Glutamatergic neuron (in vitro differentiated cells): Measurements from ENCODE around the gene CDYL. TPM values are rescaled to one million over a fixed set of nuclear protein-coding genes. Genes with fewer than 3 reads are reported as not detected.
A peak's percentile ranks its signal among the peaks of the same experiment; 100 is the strongest.

ENCODE experiments used
- DNase-seq: peaks from one replicate; pipeline ENCODE4 v3.0.0; 2022
- H3K27ac Mint-ChIP-seq: one replicate; pipeline ENCODE4 v1.8.0; 2020; ENCODE audit warnings: mild to moderate bottlenecking, mixed read lengths, inconsistent platforms; ENCODE audit not compliant: unreplicated experiment
- H3K27me3 Mint-ChIP-seq: one replicate; pipeline ENCODE4 v1.8.0; 2020; ENCODE audit warnings: mild to moderate bottlenecking, moderate library complexity, mixed read lengths, inconsistent platforms; ENCODE audit not compliant: unreplicated experiment
- H3K36me3 Mint-ChIP-seq: one replicate; pipeline ENCODE4 v1.8.0; 2020; ENCODE audit warnings: mild to moderate bottlenecking, mixed read lengths, inconsistent platforms; ENCODE audit not compliant: unreplicated experiment
- H3K4me1 Mint-ChIP-seq: one replicate; pipeline ENCODE4 v1.8.0; 2020; ENCODE audit warnings: mild to moderate bottlenecking, low read depth, mixed read lengths, inconsistent platforms; ENCODE audit not compliant: unreplicated experiment
- H3K4me3 Mint-ChIP-seq: one replicate; pipeline ENCODE4 v1.8.0; 2020; ENCODE audit warnings: mild to moderate bottlenecking, mixed read lengths, inconsistent platforms; ENCODE audit not compliant: unreplicated experiment
- H3K9me3 Mint-ChIP-seq: one replicate; pipeline ENCODE4 v1.8.0; 2020; ENCODE audit warnings: mild to moderate bottlenecking, moderate library complexity, mixed read lengths, inconsistent platforms; ENCODE audit not compliant: unreplicated experiment
- CTCF ChIP-seq: fragments of 200-600 bp; sonication (generic); IDR thresholded peaks from one replicate; pipeline ENCODE4 v1.5.0; 2021; ENCODE audit not compliant: partially characterized antibody, unreplicated experiment
- total RNA-seq: library from RNA; stranded (reverse); fragmentation: NEBNext Ultra II Directional; extraction: Animal tissue kit (Norgen Biotek cat#: 25700); gene quantifications from one replicate; pipeline ENCODE4 v1.2.1, GENCODE V29; 2021; ENCODE audit not compliant: unreplicated experiment

CDYL gene
- total RNA-seq, 1 donor from 2014 or later = 63.3 TPM

- no peak overlapping the region for H3K4me3 Mint-ChIP-seq
- no peak overlapping the region for H3K27ac Mint-ChIP-seq
- H3K9me3 Mint-ChIP-seq = peaks cover 4% of the 10 kb centered on the region
- TF ChIP-seq CTCF = no peak
- H3K27me3 Mint-ChIP-seq = peaks cover 6% of the 10 kb centered on the region
- peaks cover 17% of the 10 kb centered on the region for H3K36me3 Mint-ChIP-seq
- peaks cover 16% of the 10 kb centered on the region for H3K4me1 Mint-ChIP-seq
- DNase-seq = no peak
Observed at GRCh38 chr6:4781967-4782575, 5.9 kb downstream of the CDYL start.

- Mint-ChIP-seq H3K36me3 (peaks cover 15% of the 10 kb centered on the region), H3K9me3 (peaks cover 2% of the 10 kb centered on the region), H3K27me3 (peaks cover 1% of the 10 kb centered on the region), H3K27ac (no peak overlapping the region), H3K4me3 (peak overlapping the region; percentile 8), H3K4me1 (peaks cover 12% of the 10 kb centered on the region)
- no peak for DNase-seq
- TF ChIP-seq CTCF = no peak
Observed at GRCh38 chr6:4786996-4787395, 10.8 kb downstream of the CDYL start.

GRCh38 chr6:4788482-4788881, 12.3 kb downstream of the CDYL start:
- H3K36me3 Mint-ChIP-seq = peaks cover 14% of the 10 kb centered on the region
- H3K4me3 Mint-ChIP-seq = no peak overlapping the region
- no peak for DNase-seq
- H3K4me1 Mint-ChIP-seq = peaks cover 12% of the 10 kb centered on the region
- no peak for TF ChIP-seq CTCF
- H3K9me3 Mint-ChIP-seq = peaks cover 2% of the 10 kb centered on the region
- no peak overlapping the region for H3K27ac Mint-ChIP-seq
- H3K27me3 Mint-ChIP-seq = peaks cover 1% of the 10 kb centered on the region

GRCh38 chr6:4788953-4789584, 12.9 kb downstream of the CDYL start:
- H3K4me1 Mint-ChIP-seq = peaks cover 12% of the 10 kb centered on the region
- H3K27me3 Mint-ChIP-seq = peaks cover 1% of the 10 kb centered on the region
- peaks cover 9% of the 10 kb centered on the region for H3K36me3 Mint-ChIP-seq
- H3K27ac Mint-ChIP-seq = no peak overlapping the region
- peaks cover 2% of the 10 kb centered on the region for H3K9me3 Mint-ChIP-seq
- no peak overlapping the region for H3K4me3 Mint-ChIP-seq
- no peak for DNase-seq
- TF ChIP-seq CTCF = peak; percentile 15

GRCh38 chr6:4790158-4790899, 14.1 kb downstream of the CDYL start:
- Mint-ChIP-seq H3K4me3 (no peak overlapping the region), H3K27me3 (peaks cover 1% of the 10 kb centered on the region), H3K27ac (no peak overlapping the region), H3K4me1 (peaks cover 12% of the 10 kb centered on the region), H3K9me3 (peaks cover 2% of the 10 kb centered on the region), H3K36me3 (peaks cover 8% of the 10 kb centered on the region)
- no peak for DNase-seq
- TF ChIP-seq CTCF = peak; percentile 50
